GM18951 (cell line): ENCODE results near the gene MPC1L.
"Not testable (repeated sequence)": the region's sequence is repeated elsewhere in the genome, so short reads cannot be mapped to it uniquely, and the experiment has no call there.

Experiments used
- POLR2A ChIP-seq: IDR thresholded peaks from 4 replicates; pipeline ENCODE4 v1.6.1; 2011; ENCODE audit warnings: mild to moderate bottlenecking; ENCODE audit not compliant: insufficient read length, insufficient read depth; ENCODE audit errors: extremely low read depth
- in situ Hi-C: fragments of 300-500 bp; cut with MboI; formaldehyde crosslinking; loops from one replicate; pipeline ENCODE4 v1.12.0; 2022; ENCODE audit warnings: low sequenced_read_pairs, mixed read lengths, inconsistent platforms; ENCODE audit not compliant: unreplicated experiment

MPC1L gene

GRCh38 chrX:40623139-40623536 lies at the start of gene MPC1L:
MPC1L (plus strand) TSS chrX:40623428; CDS start chrX:40623566, 138 bp downstream.
- in situ Hi-C loops = no loop called here

DNA sequence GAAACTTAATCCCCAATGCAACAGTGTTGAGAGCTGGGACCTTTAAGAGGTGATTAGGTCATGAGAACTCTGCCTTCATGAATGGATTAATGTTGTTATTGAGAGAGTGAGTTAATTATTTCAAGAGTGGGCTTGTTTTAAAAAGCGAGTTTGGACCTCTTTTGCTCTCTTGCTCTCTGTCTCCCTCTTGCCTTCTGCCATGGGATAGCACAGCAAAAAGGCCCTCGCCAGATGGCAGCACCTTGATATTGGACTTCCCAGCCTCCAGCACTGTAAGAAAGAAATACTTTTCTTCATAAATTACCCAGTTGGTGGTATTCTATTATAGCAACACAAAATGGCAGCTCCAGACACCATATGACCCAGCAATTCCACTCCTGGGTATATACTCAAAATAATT lies 49.5 kb upstream of the MPC1L start:
- in situ Hi-C loops = no loop called here
- no peak for TF ChIP-seq POLR2A

More at GRCh38 chrX:40623139-40623536, at the start of gene MPC1L:
- no peak for TF ChIP-seq POLR2A

- in situ Hi-C loops = not testable (repeated sequence)
Observed at GRCh38 chrX:40575411-40575810, 47.8 kb upstream of the MPC1L start.

DNA sequence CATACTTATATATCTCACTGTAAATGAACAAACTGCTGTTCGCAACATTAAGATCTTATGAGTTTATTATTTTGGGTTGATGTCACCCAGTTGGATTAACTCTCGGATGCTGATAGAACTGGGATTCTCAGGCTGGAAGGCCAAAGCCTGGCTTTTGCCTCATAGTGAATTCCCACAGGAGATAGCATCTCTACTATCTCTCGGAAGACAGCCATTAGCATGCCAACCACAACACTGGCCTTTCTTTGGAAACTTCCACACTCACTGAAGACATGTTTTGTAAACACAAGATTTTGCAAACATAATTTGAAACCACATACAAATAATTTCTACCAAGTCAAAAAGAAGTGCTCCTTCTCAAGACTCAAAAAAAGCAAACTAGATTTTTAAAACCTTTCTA lies 46.9 kb upstream of the MPC1L start:
- in situ Hi-C loops = no loop called here
- no peak for TF ChIP-seq POLR2A

DNA sequence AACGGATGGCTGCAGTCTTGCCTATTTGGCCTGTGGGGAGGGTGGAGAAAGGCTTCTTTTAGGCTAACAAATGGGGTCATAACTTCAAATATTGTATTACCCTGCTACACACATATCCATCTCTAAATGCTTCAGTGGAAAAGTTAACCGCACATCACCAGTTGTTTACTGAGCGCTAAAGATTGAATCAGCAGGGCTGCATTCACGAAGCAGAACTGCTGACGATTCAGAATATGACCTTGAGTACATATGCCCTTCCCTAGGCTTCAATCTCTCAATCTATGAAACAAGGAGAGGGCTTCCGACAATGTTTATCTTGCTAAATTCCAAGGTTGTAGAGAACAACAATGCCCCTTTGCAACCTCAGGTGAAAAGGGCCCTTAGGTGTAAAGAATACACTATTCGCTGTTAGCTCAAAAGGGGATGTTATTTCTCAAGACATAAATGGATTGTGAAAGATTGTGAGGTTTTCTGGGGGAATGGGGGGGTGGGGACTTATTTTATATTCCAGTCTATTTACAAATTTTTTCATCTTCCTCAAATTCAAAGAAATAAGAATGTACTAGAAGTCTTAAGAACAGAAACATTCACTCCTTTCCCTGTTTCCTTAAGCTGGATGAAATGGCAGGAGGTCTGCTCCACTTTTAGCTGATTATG lies 45.1 kb upstream of the MPC1L start:
- in situ Hi-C loops = no loop called here
- no peak for TF ChIP-seq POLR2A

DNA sequence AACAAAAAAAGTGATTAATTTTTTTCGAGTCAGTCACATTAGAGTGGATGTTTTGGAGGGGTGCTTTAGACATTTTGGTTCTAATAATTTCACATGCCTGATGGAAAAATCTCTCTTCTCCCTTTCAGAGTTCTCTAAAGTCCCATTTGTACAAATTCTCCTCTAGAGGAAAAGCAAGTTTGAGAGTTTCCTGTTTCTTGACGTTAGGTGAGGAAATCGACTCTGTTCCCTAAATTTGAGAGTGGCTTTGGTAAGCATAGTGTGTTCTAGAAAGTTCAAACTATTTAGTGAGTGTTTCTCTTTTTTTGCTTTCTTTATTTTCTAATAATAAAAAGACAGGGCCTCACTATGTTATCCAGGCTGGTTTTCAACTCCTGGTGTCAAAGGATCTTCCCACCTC lies 44.1 kb upstream of the MPC1L start:
- TF ChIP-seq POLR2A = no peak
- in situ Hi-C loops = no loop called here

GRCh38 chrX:40579900-40580536 lies 43.2 kb upstream of the MPC1L start:
- no peak for TF ChIP-seq POLR2A
- in situ Hi-C loops = no loop called here

DNA sequence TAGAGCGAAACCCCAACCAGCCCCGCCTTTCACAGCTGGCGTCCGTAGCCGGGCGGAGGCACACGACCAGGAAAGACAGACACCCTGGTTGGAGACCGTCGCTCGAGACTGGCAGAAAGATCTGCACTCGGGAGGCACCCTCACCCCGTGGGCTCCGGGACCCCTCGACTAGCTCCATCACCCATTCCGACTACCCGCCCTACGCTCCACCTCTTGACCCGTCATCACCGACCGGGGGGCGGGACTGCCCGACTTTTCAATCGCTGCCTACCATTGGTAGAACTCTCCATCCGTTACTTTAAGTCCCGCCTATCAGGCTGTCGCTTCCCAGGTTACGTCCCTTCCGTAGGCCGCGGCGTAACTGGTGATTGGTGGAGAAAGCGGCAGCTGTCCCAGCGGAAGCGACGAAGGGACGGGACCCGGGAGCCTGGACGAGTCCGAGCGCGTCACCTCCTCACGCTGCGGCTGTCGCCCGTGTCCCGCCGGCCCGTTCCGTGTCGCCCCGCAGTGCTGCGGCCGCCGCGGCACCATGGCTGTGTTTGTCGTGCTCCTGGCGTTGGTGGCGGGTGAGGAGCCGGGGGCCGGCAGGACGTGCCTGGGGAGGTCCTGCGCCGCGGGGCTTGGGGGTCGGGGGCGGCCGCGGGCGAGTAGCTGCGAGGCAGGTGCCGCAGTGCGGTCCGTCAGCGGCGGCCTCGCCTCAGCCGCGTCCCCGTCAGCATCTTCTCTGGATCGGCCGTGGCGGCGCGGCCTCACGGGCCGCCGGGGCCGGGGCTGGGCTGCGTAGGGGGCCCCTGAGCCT lies 42.5 kb upstream of the MPC1L start, which contains the start of gene ATP6AP2:
Gene ATP6AP2 (plus strand): TSS at position 434 of the 799 bp plus-strand sequence. CDS start 96 bp downstream, at position 530.
- peak; percentile 74 for TF ChIP-seq POLR2A
- in situ Hi-C loops = no loop called here

DNA sequence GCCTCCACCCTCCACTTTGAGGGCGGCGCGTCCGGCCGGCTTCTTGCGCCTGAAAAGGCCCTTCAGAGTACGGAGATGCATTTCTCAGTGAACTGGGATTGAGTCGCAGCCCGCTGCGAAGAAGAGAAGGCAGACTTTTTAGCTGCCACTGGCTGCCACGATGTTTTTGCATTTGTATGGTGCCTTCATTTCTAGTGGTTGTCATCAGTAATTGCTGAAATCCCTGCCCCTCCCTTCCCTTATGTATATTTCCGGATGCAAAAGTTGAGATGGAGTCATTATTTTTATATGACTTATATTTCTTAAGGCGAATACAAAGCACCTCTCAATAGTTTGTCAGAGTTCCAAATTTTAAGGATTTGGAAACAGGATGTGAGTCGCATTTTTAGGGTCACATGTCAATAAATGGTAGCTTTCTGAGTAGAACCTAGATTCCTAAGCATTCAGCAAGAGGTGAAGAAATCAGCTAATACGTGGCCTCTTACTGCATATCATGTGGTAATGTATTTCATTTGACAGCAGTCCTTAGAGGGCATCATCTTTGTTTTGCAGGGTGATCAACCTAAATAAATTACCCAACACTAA lies 41.8 kb upstream of the MPC1L start:
- in situ Hi-C loops = no loop called here

GRCh38 chrX:40582178-40582577 lies 41.0 kb upstream of the MPC1L start:
- in situ Hi-C loops = not testable (repeated sequence)

More for the DNA sequence above, 41.8 kb upstream of the MPC1L start:
- no peak for TF ChIP-seq POLR2A

DNA sequence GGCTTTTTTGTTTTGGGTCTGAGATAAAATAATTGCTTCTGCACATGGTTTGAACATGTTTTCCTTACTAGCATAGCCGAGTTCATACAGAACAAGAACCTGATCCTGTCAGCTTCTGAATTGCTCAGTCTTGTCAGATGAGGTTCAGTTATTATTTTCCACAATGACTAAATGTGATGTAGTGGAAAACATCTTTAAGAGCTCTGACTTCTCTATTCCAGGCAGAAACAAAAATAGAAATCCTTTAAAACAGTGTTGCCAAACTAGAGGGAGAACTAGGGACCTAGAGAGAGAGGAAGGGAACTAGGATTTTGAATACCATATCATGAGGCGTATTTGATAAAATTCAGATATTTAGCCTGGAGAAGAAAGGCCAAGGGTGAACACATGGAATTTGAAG lies 40.4 kb upstream of the MPC1L start:
- no peak for TF ChIP-seq POLR2A
- in situ Hi-C loops = no loop called here

GRCh38 chrX:40587623-40588022 lies 35.6 kb upstream of the MPC1L start:
- in situ Hi-C loops = not testable (repeated sequence)

GRCh38 chrX:40589616-40590321 lies 33.5 kb upstream of the MPC1L start:
- in situ Hi-C loops = not testable (repeated sequence)
